Activated CD8-positive, alpha-beta memory T cell treated with anti-CD3 and anti-CD28 coated beads, Interleukin-2, amount 50 U/mL, for 48 hours (primary cell): Measurements from ENCODE around the gene FNBP1L.

Source experiments
- DNase-seq: peaks from one replicate; pipeline ENCODE4 v3.0.0-alpha.2; 2020

FNBP1L gene

DNA sequence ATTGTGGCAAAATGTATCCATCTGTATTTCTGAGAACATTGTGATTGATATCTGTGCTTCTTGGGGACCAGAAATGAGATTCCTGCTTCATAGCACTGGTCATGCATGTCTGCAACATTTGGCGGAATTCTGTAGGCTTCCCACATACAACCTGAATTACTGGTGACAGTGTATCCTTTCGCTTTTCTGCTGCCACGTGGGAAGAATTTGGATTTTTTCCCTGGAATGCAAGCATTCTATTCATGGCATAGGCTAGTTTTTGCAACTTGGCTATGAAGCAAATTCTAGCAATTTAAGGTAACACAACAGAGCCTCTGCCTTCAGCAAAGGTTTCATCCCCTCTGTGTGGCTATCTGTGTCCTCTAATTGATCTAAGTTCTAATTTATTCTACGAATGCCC, 147.8 kb downstream of the FNBP1L start:
- DNase-seq: no peak

- no peak for DNase-seq
Measured at GRCh38 chr1:93596329-93597089, 148.6 kb downstream of the FNBP1L start.

DNA sequence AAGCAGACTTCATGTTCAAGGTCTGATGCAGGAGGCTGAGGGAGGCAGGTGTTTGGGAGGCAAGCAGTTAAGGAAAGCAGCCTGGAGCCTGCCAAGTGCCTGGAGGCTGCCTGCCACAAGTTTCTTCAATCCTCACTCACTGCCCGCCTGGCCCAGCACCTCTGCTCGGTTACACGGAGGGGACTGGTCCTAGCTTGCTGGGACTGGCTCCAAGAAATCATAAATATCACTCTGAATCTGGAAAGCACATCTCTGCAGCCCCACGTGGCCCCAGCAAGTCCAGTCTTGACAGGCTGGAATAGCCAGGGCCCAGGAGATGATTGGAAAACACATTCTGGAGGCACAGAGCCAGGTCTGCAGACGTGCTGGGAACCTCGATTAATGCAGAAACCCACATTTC, 149.8 kb downstream of the FNBP1L start:
- DNase-seq: no peak

DNA sequence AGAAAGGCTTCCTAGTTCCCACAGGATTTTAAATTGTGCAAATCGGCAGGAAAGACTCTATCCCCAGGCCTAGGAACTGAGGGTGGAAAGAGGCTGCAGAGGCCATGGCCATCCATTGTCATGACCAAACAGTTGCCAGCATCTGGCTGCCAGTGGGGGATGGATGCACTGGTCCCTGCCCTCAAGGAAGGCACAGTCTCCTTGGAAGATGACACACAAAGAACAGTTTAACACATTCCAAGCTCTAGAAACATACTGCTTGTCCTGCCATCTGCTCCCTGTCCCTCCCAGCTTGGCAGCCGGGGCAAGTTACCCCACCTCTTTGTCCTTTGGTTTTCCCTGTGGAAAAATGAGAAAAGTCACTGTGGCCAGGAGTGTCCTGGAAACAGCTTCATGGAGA, 150.5 kb downstream of the FNBP1L start:
- DNase-seq: no peak

- DNase-seq: no peak
Measured at GRCh38 chr1:93598861-93599439, 151.0 kb downstream of the FNBP1L start.

- DNase-seq: no peak
Measured at GRCh38 chr1:93599479-93599878, 151.6 kb downstream of the FNBP1L start.

GRCh38 chr1:93600663-93601062, 152.7 kb downstream of the FNBP1L start:
- DNase-seq: no peak

DNA sequence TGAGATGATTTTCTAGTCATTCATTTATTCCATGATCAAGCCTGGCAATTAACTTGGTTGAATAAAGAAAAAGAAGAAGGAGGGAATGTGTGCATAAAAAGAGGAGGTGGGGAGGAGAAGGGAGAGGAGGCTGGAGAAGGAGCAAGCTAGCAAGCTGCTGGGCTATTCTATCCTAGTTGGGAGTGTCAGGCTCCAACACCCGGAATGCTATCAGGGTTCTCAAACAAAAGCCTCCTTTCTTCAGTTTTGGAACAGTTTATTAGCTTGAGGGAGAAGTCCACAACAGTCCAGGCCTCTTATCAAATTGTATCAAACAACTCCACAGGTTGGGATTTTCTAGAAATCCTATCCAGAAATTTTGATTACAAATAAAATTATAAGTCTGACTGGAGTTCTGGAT, 153.8 kb downstream of the FNBP1L start:
- DNase-seq: no peak

- DNase-seq: no peak
Measured at GRCh38 chr1:93602101-93602500, 154.2 kb downstream of the FNBP1L start.

DNA sequence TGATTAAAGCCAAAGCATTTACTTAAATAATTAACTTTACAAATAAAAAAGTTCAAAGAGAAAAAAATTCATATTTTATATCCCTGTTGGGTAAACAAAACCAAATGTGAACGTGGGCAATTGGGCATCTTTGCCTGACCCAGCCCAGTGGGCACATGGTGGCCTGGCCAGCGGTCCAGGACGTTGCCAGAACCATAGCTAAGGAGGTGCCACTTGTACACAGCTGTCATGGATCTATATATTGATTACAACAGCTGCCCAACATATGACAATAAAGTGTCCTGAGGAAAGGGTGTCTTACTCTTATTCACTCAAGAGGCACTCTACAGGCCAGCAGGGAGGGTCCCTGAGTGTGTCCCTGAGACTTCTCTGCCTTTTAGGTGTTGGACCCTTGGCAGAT, 155.2 kb downstream of the FNBP1L start:
- no peak for DNase-seq

- no peak for DNase-seq
Measured at GRCh38 chr1:93603601-93604000, 155.7 kb downstream of the FNBP1L start.
